ENCODE data around the gene FAM9C.

DNA sequence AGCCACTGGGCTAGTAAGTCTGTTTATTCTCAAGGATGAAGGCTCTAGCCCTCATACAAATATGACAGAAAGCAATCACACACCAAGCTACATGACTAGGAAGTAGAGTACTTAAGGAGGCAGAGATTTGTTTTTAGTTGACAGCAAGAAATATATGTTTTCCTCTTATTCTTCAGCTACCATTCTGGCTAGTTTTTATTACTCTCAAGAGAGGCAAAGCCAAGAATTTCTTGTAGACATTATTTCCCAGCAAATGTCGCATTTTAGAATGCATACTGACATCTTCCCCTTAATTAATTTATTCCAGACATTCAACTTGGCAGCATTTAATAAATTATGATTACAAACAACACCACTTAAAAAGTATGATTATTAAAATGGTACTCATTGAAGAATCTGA is 23.4 kb upstream of the FAM9C start:
- TF ChIP-seq, protein P1, sequence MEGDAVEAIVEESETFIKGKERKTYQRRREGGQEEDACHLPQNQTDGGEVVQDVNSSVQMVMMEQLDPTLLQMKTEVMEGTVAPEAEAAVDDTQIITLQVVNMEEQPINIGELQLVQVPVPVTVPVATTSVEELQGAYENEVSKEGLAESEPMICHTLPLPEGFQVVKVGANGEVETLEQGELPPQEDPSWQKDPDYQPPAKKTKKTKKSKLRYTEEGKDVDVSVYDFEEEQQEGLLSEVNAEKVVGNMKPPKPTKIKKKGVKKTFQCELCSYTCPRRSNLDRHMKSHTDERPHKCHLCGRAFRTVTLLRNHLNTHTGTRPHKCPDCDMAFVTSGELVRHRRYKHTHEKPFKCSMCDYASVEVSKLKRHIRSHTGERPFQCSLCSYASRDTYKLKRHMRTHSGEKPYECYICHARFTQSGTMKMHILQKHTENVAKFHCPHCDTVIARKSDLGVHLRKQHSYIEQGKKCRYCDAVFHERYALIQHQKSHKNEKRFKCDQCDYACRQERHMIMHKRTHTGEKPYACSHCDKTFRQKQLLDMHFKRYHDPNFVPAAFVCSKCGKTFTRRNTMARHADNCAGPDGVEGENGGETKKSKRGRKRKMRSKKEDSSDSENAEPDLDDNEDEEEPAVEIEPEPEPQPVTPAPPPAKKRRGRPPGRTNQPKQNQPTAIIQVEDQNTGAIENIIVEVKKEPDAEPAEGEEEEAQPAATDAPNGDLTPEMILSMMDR (IDR thresholded peaks at IDR 0.05 in 2 of 3, conservative IDR thresholded peaks at IDR 0.05 in 1 of 3; ENCODE audit: borderline replicate concordance in 1 of 3, insufficient read depth in 1 of 3, low read depth in 2 of 3, low read length in 2 of 3), result no peak
- TF ChIP-seq SP1 (IDR thresholded peaks at IDR 0.05; ENCODE audit: low read depth) (no peak), POLR2A (IDR thresholded peaks at IDR 0.05; ENCODE audit: borderline replicate concordance, extremely low read depth, insufficient read depth, insufficient read length) (no peak), POLR2AphosphoS5 (IDR thresholded peaks at IDR 0.05; ENCODE audit: low read depth, low read length) (no peak), EZH2 (IDR thresholded peaks at IDR 0.05) (no peak), RAD21 (IDR thresholded peaks at IDR 0.05; ENCODE audit: low read depth) (no peak), ZNF274 (IDR thresholded peaks at IDR 0.05; ENCODE audit: low read depth, low read length) (no peak), SRF (IDR thresholded peaks at IDR 0.05; ENCODE audit: low read depth) (no peak), YY1 (IDR thresholded peaks at IDR 0.05; ENCODE audit: extremely low read depth, insufficient replicate concordance, low read depth, low read length) (no peak), ZFX (IDR thresholded peaks at IDR 0.05) (no peak)
- TF ChIP-seq, protein P2, sequence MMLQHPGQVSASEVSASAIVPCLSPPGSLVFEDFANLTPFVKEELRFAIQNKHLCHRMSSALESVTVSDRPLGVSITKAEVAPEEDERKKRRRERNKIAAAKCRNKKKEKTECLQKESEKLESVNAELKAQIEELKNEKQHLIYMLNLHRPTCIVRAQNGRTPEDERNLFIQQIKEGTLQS (IDR thresholded peaks at IDR 0.05), result no peak
- TF ChIP-seq, protein P3, sequence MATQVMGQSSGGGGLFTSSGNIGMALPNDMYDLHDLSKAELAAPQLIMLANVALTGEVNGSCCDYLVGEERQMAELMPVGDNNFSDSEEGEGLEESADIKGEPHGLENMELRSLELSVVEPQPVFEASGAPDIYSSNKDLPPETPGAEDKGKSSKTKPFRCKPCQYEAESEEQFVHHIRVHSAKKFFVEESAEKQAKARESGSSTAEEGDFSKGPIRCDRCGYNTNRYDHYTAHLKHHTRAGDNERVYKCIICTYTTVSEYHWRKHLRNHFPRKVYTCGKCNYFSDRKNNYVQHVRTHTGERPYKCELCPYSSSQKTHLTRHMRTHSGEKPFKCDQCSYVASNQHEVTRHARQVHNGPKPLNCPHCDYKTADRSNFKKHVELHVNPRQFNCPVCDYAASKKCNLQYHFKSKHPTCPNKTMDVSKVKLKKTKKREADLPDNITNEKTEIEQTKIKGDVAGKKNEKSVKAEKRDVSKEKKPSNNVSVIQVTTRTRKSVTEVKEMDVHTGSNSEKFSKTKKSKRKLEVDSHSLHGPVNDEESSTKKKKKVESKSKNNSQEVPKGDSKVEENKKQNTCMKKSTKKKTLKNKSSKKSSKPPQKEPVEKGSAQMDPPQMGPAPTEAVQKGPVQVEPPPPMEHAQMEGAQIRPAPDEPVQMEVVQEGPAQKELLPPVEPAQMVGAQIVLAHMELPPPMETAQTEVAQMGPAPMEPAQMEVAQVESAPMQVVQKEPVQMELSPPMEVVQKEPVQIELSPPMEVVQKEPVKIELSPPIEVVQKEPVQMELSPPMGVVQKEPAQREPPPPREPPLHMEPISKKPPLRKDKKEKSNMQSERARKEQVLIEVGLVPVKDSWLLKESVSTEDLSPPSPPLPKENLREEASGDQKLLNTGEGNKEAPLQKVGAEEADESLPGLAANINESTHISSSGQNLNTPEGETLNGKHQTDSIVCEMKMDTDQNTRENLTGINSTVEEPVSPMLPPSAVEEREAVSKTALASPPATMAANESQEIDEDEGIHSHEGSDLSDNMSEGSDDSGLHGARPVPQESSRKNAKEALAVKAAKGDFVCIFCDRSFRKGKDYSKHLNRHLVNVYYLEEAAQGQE (IDR thresholded peaks at IDR 0.05; ENCODE audit: low read depth), result no peak
